Measurements from ENCODE around the gene JMJD8. TPM values are rescaled to one million over a fixed set of nuclear protein-coding genes. Genes with fewer than 3 reads are reported as not detected.
A peak's percentile ranks its signal among the peaks of the same experiment; 100 is the strongest.
"Not testable (repeated sequence)": the region's sequence is repeated elsewhere in the genome, so short reads cannot be mapped to it uniquely, and the experiment has no call there.

Gene JMJD8
- total RNA-seq, 4 donors from 2014 or later, result 45.6 to 56.1 (median 51.9) TPM

GRCh38 chr16:712740-713250 lies 28.7 kb upstream of the JMJD8 start:
- peak in 2 of 3 donors; percentile 55 to 74 for DNase-seq
- not testable (repeated sequence) for H3K4me3 ChIP-seq, H3K27ac ChIP-seq, H3K36me3 ChIP-seq, H3K9me3 ChIP-seq
- H3K4me1 ChIP-seq, result peaks cover 4 to 24% (median 13%) of the 10 kb centered on the region in 4 donors
- peak in 5 of 6 experiments; percentile 29 to 43 (median 34) for TF ChIP-seq CTCF (IDR thresholded peaks at IDR 0.05)
- peaks cover 0 to 11% of the 10 kb centered on the region in 2 donors for H3K27me3 ChIP-seq

GRCh38 chr16:711548-712320 lies 27.6 kb upstream of the JMJD8 start:
- peaks cover 4 to 24% (median 13%) of the 10 kb centered on the region in 4 donors for H3K4me1 ChIP-seq
- H3K9me3 ChIP-seq, result no peaks in the 10 kb centered on the region
- peak; percentile 68 to 89 (median 87) for DNase-seq
- peaks cover 0 to 18% of the 10 kb centered on the region in 2 donors for H3K27me3 ChIP-seq
- H3K4me3 ChIP-seq, result no peak overlapping the region
- peak; percentile 85 to 97 (median 92) for TF ChIP-seq CTCF (IDR thresholded peaks at IDR 0.05)
- TF ChIP-seq POLR2A (IDR thresholded peaks at IDR 0.05), result no peak
- no peak overlapping the region for H3K27ac ChIP-seq
- H3K36me3 ChIP-seq, result no peaks in the 10 kb centered on the region

- Histone ChIP-seq H3K9me3 (no peaks in the 10 kb centered on the region), H3K4me3 (no peak overlapping the region), H3K36me3 (no peaks in the 10 kb centered on the region), H3K27ac (no peak overlapping the region), H3K4me1 (peaks cover 2 to 20% (median 11%) of the 10 kb centered on the region in 4 donors), H3K27me3 (peaks cover 0 to 25% of the 10 kb centered on the region in 2 donors)
- no peak for TF ChIP-seq POLR2A (IDR thresholded peaks at IDR 0.05)
- no peak for DNase-seq
Measured at GRCh38 chr16:711084-711483, 26.9 kb upstream of the JMJD8 start.

- Histone ChIP-seq H3K27me3 (peaks cover 0 to 27% of the 10 kb centered on the region in 2 donors), H3K9me3 (no peaks in the 10 kb centered on the region), H3K4me1 (peaks cover 0 to 18% (median 6%) of the 10 kb centered on the region in 4 donors), H3K4me3 (no peak overlapping the region), H3K36me3 (no peaks in the 10 kb centered on the region), H3K27ac (no peak overlapping the region)
- DNase-seq, result no peak
- TF ChIP-seq CTCF (IDR thresholded peaks at IDR 0.05) (no peak), POLR2A (IDR thresholded peaks at IDR 0.05) (no peak)
Measured at GRCh38 chr16:710500-711075, 26.5 kb upstream of the JMJD8 start.

- Histone ChIP-seq H3K27ac (no peak overlapping the region), H3K27me3 (peaks cover 0 to 34% of the 10 kb centered on the region in 2 donors), H3K9me3 (no peaks in the 10 kb centered on the region), H3K36me3 (no peaks in the 10 kb centered on the region), H3K4me3 (no peak overlapping the region), H3K4me1 (peaks cover 0 to 19% (median 7%) of the 10 kb centered on the region in 4 donors)
- no peak for DNase-seq
- no peak for TF ChIP-seq CTCF (IDR thresholded peaks at IDR 0.05)
- no peak for TF ChIP-seq POLR2A (IDR thresholded peaks at IDR 0.05)
Measured at GRCh38 chr16:709566-710499, 25.7 kb upstream of the JMJD8 start.
